Measurements from ENCODE around the gene GRN.
"Not testable (repeated sequence)": the region's sequence is repeated elsewhere in the genome, so short reads cannot be mapped to it uniquely, and the experiment has no call there.

Gene GRN

GRCh38 chr17:44321246-44322120 is 23.6 kb upstream of the GRN start:
- DNase-seq (ENCODE audit: low spot score): no peak

GRCh38 chr17:44322236-44322895 is 22.7 kb upstream of the GRN start:
- DNase-seq (ENCODE audit: low spot score): no peak

GRCh38 chr17:44323359-44324091 is 21.6 kb upstream of the GRN start:
- no peak for DNase-seq (ENCODE audit: low spot score)

GRCh38 chr17:44324092-44324570 is 21.0 kb upstream of the GRN start:
- no peak for DNase-seq (ENCODE audit: low spot score)

DNA sequence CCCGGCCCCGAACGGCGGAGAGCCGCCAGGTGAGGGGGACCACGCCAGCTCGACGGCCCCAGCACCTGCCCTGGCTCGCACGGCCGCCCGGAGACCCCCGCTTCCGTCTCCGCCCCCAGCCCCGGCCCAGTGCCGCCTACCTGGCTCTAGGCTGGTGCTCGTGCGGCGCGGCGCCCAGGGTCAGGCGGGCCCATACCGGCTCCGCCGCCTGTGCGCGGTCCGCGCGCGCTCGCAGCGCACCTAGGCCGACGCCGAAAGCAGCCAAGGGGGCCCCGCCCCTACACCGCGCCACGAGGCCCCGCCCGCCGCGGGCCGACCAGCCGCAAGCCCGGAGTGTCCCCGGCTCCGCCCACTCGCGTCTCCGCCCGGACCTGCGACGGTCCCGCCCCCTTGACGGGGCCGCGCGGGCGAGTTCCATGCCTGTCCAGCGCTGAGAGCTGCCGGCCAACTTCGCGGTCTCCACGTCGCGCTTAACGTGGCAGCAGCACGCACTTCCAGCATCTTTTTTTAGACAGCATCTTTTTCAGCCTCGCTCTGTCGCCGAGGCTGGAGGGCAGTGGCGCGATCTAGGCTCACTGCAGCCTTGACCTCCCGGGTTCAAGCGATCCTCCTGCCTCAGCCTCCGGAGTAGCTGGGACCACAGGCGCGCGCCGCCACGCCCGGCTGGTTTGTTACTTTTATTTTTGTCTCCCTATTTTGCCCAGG is 20.4 kb upstream of the GRN start, which contains the start of gene SLC25A39:
Gene SLC25A39 (minus strand): TSS at position 253 of the 705 bp plus-strand sequence. CDS start 1,261 bp downstream, outside the sequence.
- peak; percentile 74 for DNase-seq (ENCODE audit: low spot score)

- DNase-seq (ENCODE audit: low spot score): peak; percentile 96
Observed at GRCh38 chr17:44326861-44327444, 18.1 kb upstream of the GRN start.

DNA sequence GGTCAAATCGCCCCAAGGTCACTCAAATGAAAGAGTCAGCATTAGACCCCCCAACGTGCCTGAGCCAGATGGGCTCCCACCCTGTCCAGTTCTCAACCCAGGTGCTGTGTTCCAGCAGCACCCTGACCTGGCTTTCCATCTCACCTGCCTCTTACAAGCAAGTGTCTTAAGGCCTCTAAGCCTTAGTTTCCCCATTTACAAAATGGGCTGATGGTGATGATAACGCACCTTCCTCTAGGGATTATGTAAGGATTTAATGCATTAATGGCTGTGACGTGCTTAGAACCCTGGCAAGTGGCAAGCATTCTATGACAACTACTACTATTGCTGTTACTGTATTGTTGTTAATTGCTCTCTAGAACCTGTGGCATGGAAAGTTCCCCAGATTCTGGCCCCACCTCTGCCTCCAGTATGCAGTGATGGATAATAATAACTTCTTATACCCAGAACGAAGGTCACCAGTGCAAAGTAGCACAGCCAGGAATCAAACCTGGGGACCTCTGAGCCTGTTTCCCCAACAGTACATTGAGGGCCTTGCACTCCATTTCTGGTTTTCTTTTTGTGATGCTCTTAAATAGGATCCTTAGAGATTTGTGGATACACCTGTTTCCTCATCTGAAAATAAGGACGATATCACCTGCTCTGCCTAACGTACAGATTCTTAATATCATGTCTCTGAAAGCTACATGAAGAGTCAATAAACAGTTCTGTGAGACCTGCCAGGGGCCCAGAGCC is 17.2 kb upstream of the GRN start:
- DNase-seq (ENCODE audit: low spot score): no peak

DNA sequence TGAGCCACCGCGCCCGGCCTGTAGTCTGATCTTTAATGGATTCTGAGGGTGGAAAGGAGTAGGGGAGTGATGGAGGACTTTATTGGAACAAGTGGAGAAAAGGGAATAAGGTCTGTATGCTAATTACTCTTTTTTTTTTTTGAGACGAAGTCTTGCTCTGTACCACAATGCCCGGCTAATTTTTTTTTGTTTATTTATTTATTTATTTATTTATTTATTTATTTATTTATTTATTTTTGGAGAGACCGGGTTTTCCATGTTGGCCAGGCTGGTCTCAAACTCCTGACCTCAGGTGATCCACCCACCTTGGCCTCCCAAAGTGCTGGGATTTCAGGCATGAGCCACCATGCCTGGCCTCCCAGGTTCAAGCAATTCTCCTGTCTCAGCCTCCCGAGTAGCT is 15.6 kb upstream of the GRN start:
- not testable (repeated sequence) for DNase-seq (ENCODE audit: low spot score)

GRCh38 chr17:44330263-44330662 is 14.8 kb upstream of the GRN start:
- not testable (repeated sequence) for DNase-seq (ENCODE audit: low spot score)

- peak; percentile 68 for DNase-seq (ENCODE audit: low spot score)
Observed at GRCh38 chr17:44331249-44331760, 13.8 kb upstream of the GRN start.

GRCh38 chr17:44333371-44333770 is 11.7 kb upstream of the GRN start:
- no peak for DNase-seq (ENCODE audit: low spot score)

GRCh38 chr17:44334315-44334714 is 10.8 kb upstream of the GRN start:
- DNase-seq (ENCODE audit: low spot score): no peak

DNA sequence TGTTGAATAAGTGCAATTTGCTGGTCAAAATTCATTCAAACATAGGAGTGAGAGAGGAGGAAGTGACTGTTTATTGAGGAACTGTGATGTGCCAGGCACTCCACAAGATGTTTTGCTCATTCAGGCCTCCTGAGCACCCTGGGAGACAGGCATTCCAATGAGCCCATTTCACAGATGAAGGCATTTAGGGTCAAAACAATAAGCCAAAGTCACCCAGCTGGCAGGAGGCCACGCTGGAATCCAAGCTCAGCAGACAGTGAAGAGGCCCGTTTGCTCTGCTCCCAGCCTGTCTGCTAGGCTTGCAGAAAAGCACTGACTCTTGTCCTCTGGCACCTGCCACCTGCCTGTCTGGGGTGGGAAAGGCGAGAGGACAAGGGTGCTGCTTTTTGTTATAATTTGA is 10.4 kb upstream of the GRN start:
- DNase-seq (ENCODE audit: low spot score): no peak

GRCh38 chr17:44335564-44335963 is 9.5 kb upstream of the GRN start:
- no peak for DNase-seq (ENCODE audit: low spot score)

GRCh38 chr17:44335968-44336367 is 9.1 kb upstream of the GRN start:
- DNase-seq (ENCODE audit: low spot score): no peak

DNA sequence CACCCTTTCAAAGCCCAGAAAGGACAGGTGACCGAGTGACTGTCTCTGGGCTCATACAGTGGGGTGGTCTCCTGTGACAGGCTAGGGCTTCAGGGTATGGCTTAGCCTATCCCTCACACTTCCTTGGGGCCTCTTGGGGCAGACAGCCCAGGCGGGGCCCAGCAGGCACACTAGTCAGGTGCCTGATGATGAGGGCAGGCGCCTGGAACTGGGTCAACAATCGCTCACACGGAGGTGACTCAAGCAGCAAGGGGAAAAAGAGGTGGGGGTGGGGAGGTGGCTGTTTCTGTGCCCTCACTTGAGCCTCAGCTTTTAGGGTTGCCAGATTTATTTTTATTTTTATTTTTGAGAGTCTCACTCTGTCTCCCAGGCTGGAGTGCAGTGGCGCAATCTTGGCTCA is 6.4 kb upstream of the GRN start:
- no peak for DNase-seq (ENCODE audit: low spot score)

- DNase-seq (ENCODE audit: low spot score): not testable (repeated sequence)
Observed at GRCh38 chr17:44340553-44340952, 4.5 kb upstream of the GRN start.

GRCh38 chr17:44343510-44344209 is 1.4 kb upstream of the GRN start:
- DNase-seq (ENCODE audit: low spot score): no peak

GRCh38 chr17:44345454-44346026 is 438 bp downstream of the GRN start:
- no peak for DNase-seq (ENCODE audit: low spot score)
